GM08714 (cell line): ENCODE results near the gene FGGY.

Experiments
- H3K4me3 ChIP-seq: fragments of 200-500 bp; sonication (Bioruptor generic); 2 replicates; pipeline ENCODE4 v1.5.1; 2014; ENCODE audit warnings: mild to moderate bottlenecking, low read length, inconsistent platforms
- ZNF274 ChIP-seq: IDR thresholded peaks from 2 replicates; pipeline ENCODE4 v1.6.1; 2012; ENCODE audit warnings: mild to moderate bottlenecking, low read depth, low read length

FGGY gene

DNA sequence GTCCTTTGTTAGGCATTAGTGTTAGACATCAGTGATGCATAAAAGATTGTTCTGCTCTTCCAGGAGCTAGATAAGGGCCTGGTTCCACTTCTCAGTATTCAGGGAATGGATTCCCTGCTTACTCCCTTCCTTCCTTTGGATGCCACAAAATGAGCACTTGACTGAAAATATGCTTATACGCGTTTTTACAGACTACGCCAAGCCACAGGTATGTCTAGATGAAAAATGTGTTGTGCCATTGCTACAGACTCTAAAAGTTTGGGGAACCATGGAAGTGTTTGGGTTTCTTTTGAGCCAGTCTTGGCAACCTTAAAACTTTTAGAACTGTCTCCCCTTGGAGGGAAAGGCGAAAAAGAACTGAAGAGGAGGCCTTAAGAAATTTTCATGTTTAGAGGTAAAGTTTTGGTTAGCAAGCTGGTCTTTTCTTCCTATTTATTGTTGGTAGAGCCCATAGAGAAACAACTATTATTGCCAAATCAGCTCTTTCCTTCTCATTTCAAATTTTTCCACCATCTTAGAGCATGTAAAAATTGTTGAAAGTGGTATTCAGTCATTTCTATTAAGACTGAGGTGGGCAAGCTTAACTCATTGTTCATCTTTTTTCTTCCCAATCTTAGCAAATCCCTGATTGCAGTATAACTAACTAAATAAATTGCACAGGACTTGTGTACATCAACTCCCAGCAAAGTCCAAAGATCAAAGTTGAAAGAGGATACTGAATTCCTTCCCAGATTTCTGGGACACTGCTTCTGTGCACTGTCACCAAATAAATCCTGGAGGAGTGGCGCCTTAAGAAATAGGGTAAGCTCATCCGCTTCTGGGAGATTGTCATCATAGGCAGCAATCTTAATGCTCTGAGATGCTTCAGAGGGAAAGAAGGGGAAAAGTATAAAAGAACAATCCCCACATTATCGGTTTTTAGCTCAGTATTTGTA, 18.9 kb downstream of the FGGY start:
- TF ChIP-seq ZNF274, result no peak
- H3K4me3 ChIP-seq, result no peak overlapping the region

DNA sequence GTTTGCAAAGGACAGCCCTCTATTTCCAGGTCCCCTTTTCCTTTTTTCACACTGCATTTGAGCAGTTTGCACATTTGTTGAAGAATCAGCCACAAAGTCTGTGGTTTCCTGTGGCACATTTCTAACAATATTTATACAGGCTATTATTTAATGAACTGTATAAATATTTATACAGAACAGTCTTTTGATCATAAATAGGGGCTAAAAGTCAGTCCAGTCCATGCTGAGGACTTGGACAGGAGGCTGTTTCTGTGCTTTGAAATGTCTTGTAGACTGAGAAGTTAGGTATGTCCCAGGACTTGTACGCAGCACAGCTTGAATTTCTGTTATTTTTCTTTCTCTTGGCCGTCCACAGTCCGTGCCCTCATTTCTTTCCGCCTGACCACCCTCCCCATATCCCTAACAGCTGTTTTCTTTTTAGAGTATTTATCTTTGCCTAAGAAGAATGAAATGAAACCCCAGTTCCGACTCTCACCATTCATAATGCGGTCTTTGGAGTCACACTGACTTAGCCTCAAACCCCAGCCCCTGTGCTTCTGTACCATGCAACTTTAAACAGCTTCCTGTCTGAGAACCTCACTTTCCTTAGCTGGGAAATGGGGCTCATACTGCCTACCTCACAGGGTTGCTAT, 19.7 kb downstream of the FGGY start:
- peak overlapping the region; percentile 57; the same call in 1 of the 2 replicates for H3K4me3 ChIP-seq

DNA sequence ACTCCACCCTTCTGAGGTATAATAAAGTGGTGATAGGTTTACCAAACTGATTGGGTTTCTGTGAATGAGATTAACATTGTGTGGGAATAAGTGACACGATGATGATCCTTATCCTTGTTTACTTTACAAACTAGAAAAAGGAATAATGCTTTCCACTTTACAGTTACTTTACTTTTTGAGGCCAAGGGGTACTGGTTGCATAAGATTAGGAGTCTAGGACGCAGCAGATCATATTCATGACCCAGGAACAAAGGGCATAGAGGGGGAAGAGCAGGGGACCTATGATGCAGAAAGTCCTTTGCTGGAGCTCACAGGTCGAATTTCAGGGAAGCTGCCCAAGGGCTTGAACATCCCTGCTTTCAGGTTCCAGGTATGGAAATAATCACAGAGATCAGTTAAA, 20.4 kb downstream of the FGGY start:
- no peak for TF ChIP-seq ZNF274
- H3K4me3 ChIP-seq, result no peak overlapping the region

More for the DNA sequence above, 19.7 kb downstream of the FGGY start:
- TF ChIP-seq ZNF274, result no peak

DNA sequence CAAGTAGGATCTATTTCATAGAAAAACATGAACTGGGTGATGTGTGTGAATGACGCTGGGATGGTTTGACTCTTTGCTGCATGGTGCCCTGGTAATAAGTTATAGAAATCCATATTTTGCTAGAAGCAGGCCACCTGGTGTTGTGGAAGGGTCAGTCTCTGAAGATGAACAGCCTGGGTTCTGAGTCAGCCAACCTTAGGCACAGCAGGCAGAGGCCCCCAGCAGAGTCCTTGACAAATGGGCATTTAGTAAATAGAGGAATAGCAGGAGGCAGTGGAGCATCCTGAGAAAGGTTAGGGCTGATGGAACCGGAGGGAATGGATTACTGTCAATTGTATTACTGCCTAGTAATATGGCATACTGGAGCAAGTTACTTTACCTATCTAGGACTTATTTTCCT, 20.9 kb downstream of the FGGY start:
- TF ChIP-seq ZNF274, result no peak
- no peak overlapping the region for H3K4me3 ChIP-seq

DNA sequence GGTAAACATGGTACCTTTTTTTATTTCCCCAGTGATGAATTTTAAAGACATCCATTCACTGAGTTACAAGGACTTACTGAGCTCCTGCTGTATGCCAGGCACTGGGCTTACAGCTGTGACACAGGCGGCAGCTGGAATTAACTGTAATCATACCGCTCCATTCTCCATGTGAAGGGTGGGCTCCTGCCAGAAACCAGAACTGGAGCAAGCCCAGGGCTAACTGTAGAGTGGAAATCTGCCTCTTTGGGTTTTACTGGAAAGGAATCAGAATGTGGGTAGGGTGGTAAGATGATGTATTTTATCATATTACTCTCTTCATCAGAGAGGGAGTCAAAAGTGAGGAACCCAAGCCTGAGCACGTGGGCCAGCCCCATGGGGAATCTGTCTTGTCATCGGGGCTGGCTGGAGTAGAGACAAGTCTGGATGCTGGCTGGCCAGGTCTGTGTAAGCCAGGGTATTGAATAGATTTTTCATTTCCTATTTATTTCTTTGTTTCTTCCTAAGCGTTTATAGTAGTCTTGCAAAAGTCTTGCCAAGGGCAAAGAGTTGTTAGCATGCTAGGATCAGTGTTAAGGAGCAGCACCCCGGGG, 21.5 kb downstream of the FGGY start:
- no peak for TF ChIP-seq ZNF274
- H3K4me3 ChIP-seq, result no peak overlapping the region

DNA sequence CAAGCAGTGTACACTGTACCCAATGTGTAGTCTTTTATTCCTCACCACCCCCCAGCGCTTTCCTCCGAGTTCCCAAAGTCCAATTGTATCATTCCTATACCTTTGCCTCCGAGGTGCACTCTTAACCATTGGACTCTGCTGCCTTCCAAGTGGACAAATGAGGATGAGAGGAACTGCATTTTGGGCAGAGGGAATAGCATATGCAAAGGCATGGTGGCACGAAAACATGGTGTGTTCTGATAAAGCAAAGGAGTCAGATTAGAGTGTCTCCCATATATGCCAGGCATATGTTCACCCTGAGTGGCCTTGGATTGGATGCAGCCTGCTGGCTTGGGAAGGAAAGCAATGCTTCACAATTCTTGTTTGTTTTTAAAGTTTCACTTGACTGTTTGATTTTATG, 25.5 kb downstream of the FGGY start:
- no peak for TF ChIP-seq ZNF274

DNA sequence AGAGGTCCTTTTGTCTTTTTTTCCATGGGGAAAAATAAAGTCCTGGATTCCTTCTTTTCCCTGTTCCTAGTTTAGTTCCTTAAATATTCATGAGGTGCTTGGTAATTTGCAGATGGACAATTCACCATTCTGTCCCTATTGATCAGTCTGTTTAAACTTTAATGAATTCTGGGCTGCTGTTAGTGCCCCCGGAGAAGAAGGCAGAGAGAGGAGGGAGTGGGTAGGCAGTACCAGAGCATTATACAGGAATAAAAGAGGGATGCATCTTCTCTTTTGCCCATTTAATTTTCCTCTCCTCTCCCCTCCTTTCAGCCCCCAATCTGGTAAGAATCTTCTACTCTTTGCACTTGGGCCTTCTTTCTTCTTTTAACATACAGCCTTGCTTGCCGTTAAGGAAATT, 25.9 kb downstream of the FGGY start:
- no peak for TF ChIP-seq ZNF274
- H3K4me3 ChIP-seq, result no peak overlapping the region

More for the DNA sequence above, 25.5 kb downstream of the FGGY start:
- H3K4me3 ChIP-seq, result no peak overlapping the region

DNA sequence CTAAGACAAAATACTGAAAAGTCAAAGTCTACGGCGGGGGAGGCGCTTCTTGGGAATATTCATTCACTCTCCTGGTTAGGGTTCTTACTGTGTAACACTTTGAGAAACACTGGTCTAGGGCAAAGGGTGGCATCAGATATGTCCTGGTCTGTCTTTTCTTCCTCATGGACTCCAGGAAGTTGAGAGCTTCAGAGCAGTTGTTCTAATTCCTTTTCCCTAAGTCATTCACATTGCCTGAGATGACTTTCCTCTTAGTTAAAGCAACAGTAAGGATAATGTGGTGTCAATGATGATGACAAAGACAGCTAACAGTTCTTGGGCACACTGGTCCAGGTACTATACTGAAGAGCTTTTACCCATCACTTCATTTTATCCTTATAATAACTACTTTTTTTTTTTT, 27.0 kb downstream of the FGGY start:
- no peak for TF ChIP-seq ZNF274
- H3K4me3 ChIP-seq, result no peak overlapping the region

DNA sequence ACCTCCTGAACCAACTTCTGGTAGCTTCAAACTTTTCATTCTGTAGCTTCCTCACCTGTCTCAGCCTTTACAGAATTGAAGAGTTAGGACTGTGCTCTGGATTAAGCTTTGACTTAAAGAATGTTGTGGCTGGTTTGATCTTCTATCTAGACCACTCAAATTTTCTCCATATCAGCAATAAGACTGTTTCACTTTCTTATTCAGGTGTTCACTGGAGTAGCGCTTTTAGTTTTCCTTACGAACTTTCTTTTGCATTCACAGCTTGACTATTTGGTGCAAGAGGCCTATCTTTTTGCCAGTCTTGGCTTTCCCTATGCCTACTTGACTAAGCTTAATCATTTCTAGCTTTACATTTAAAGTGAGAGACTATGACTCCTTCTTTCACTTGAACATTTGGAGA, 31.5 kb downstream of the FGGY start:
- TF ChIP-seq ZNF274, result no peak
- no peak overlapping the region for H3K4me3 ChIP-seq

DNA sequence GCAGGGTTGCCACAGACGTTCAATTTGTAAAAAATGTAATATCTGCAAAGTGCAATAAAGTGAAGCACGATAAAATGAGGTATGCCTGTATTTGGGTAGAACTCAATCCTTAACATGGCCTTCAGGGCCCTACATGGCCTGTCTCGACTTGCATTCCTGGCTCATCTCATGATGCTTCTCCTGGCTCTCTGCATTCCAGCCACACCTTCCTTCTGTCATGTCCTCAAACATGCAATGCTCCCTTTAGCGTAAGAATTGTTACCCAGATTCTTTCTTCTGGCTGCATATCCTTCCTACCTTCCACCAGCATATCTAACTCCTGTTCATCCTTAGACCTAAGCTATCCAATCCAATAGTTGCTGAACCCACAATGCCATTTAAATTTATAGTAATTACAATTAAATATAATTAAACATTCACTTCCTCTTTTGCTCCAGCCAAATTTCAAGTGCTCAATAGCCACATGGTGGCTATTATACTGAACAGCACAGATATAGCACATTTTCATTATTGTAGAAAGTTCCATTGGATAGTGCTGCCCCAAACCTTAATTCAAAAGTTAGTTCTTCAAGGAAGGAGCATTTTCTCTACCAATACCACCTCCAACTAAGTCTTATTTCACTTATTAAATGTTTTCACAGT, 32.6 kb downstream of the FGGY start:
- no peak overlapping the region for H3K4me3 ChIP-seq
- TF ChIP-seq ZNF274, result no peak

DNA sequence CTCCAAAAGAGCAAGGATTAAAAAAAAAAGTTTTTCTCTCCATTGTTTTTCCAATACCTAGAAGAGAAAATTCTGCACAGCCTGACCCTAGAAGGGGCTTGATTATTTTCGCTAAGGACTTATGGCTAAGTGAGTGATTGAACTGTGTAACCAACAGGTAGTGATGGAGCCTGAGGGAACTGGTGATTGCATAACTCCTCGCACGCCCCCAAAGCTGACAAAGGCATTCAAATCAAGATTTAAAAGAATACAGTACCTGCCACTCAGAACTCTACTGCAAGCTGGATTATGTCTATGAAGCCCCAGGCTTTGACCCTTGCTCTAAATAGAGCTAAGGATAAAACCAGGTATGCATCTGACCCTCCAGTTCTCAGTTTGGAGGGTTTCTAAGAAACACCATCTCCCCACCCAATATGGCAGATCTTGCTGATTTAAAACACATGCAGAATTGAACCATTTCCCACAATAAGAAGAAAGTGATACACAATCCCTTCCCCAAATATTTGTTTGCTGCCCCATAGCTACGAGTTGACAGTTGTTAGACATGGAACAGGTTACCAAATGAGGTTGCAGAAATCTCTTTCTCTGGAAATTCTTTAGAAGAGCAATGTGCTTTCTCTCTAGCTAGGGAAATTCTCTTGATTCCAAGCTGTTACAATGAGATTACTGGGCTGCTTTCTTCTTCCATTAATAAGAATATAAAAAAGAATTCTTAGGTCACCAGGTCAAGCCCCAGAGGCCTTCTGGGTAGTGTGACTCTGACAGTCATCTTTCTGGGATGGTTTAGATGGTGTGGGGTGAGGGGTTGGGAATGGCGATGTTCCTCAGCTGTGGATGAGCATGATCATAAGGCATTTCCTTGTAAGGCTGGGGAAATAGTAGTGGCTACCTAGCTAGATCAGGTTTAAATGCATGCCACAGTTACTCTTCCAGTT, 35.1 kb downstream of the FGGY start:
- no peak overlapping the region for H3K4me3 ChIP-seq
- TF ChIP-seq ZNF274, result no peak

DNA sequence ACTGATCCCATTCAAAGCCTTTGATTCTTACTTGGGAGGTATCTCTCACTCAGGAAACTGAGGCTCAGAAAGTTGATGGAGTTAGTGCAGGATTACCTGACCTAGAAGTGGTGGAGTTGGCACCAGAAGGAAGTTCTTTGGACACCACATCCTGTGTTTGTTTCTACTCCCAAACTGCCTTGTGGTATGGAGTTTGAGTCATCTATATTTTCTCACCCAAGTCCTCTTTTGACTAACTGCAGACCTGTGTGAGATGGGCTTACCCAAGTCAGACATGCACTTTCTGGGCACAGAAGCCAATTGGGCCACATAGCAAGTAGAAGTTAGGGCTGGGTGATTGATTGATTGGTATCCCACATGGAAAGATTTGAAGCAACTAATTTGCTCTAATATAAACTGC, 36.1 kb downstream of the FGGY start:
- no peak for TF ChIP-seq ZNF274
- H3K4me3 ChIP-seq, result no peak overlapping the region

DNA sequence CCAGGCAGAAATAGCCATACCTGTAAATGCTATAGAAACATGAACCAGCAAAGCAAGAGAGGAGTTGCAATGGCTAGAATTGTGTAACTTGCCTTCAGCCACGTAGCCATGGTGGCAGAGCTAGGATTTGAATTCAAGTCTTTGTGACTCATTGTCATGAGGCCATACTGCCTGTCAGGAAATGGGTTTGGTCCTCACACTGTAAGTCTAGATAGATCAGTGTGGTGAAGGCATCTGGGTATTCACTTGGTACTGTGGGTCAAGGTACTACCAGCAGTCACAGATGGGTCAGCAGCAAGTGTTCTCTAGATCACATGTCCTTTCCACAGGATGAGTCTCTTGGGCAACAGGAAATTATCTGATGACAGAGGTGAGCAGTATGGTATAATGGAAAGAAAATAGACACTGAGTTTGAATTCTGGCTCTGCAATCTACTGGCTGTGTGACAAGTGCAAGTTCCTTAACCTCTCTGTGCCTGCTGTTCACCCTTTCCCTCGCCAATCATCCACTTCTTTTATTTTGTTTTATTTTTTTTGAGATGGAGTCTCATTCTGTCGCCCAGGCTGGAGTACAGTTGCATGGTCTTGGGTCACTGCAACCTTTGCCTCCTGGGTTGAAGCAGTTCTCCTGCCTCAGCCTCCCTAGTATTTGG, 36.9 kb downstream of the FGGY start:
- H3K4me3 ChIP-seq, result no peak overlapping the region
- TF ChIP-seq ZNF274, result no peak
